Hepatocyte (in vitro differentiated cells): ENCODE data around the gene SIN3A. TPM values are rescaled to one million over a fixed set of nuclear protein-coding genes. Genes with fewer than 3 reads are reported as not detected.

Experiments
- DNase-seq: peaks from one replicate; pipeline ENCODE4 v3.0.0-alpha.2; 2016; ENCODE audit warnings: low spot score
- H2AFZ ChIP-seq: fragments of 200-600 bp; sonication (generic); 2 replicates; pipeline ENCODE4 v1.6.0; 2016; ENCODE audit warnings: antibody characterized with exemption, mild to moderate bottlenecking
- H3K27ac ChIP-seq: fragments of 200-600 bp; sonication (generic); 2 replicates; pipeline ENCODE4 v1.5.1; 2016; ENCODE audit warnings: mild to moderate bottlenecking
- H3K27me3 ChIP-seq: fragments of 200-600 bp; sonication (generic); 2 replicates; pipeline ENCODE4 v1.6.1; 2016
- H3K36me3 ChIP-seq: fragments of 200-600 bp; sonication (generic); replicated peaks from 2 replicates; pipeline ENCODE4 v1.5.1; 2016; ENCODE audit warnings: low read depth; ENCODE audit not compliant: insufficient read depth
- H3K4me1 ChIP-seq: fragments of 200-600 bp; sonication (generic); 2 replicates; pipeline ENCODE4 v1.5.1; 2016; ENCODE audit warnings: mild to moderate bottlenecking, moderate library complexity; ENCODE audit not compliant: insufficient read depth
- H3K4me2 ChIP-seq: fragments of 200-600 bp; sonication (generic); 2 replicates; pipeline ENCODE4 v1.6.0; 2016
- H3K4me3 ChIP-seq: fragments of 200-600 bp; sonication (generic); 2 replicates; pipeline ENCODE4 v1.5.1; 2016; ENCODE audit warnings: mild to moderate bottlenecking
- H3K79me2 ChIP-seq: fragments of 200-600 bp; sonication (generic); 2 replicates; pipeline ENCODE4 v1.6.0; 2017; ENCODE audit warnings: mild to moderate bottlenecking
- H3K9me2 ChIP-seq: fragments of 200-600 bp; sonication (generic); replicated peaks from 2 replicates; pipeline ENCODE4 v1.6.0; 2017; ENCODE audit warnings: mild to moderate bottlenecking; ENCODE audit not compliant: insufficient read depth
- H3K9me3 ChIP-seq: fragments of 200-600 bp; sonication (generic); 2 replicates; pipeline ENCODE4 v1.5.1; 2016; ENCODE audit warnings: low read depth, mild to moderate bottlenecking
- H4K20me1 ChIP-seq: fragments of 200-600 bp; sonication (generic); 2 replicates; pipeline ENCODE4 v1.6.0; 2016; ENCODE audit warnings: mild to moderate bottlenecking; ENCODE audit not compliant: insufficient read depth, poor library complexity, severe bottlenecking
- CTCF ChIP-seq: fragments of 200-600 bp; sonication (generic); IDR thresholded peaks from 2 replicates; pipeline ENCODE4 v1.5.1; 2016; ENCODE audit warnings: antibody characterized with exemption, mild to moderate bottlenecking; ENCODE audit not compliant: poor library complexity
- EZH2 ChIP-seq: fragments of 200-600 bp; sonication (generic); IDR thresholded peaks from 2 replicates; pipeline ENCODE4 v1.6.1; 2016; ENCODE audit warnings: antibody characterized with exemption, mild to moderate bottlenecking, borderline replicate concordance
- EZH2phosphoT487 ChIP-seq: fragments of 200-600 bp; sonication (generic); IDR thresholded peaks from one replicate; pipeline ENCODE4 v1.6.1; 2018; ENCODE audit warnings: antibody characterized with exemption, mild to moderate bottlenecking, low read depth, moderate library complexity; ENCODE audit not compliant: unreplicated experiment, severe bottlenecking
- WGBS: methylation state at CpG from one replicate; pipeline ENCODE4 v1.1.6; 2016; ENCODE audit warnings: low lambda C conversion rate; ENCODE audit errors: missing lambda C conversion rate; 5-methylcytosine and 5-hydroxymethylcytosine counted together
- polyA plus RNA-seq: library from polyadenylated mRNA; unstranded; fragments of >200 nt; fragmentation: Nextera tagmentation; extraction: Ambion mirVana; gene quantifications from 2 replicates; pipeline ENCODE4 v1.2.1, GENCODE V29; 2016
- total RNA-seq: library from RNA; depleted of rRNA; stranded (reverse); fragments of >200 nt; gene quantifications from 2 replicates; pipeline ENCODE4 v1.2.3, GENCODE V29; 2014

The SIN3A gene
- total and polyA plus RNA-seq, 2 experiments from 2014 or later: 16.5 to 28.8 TPM

- Histone ChIP-seq H3K79me2 (no peaks in the 10 kb centered on the region), H3K9me2 (no peaks in the 10 kb centered on the region), H3K36me3 (no peaks in the 10 kb centered on the region)
Measured at GRCh38 chr15:75356517-75356916, 95.0 kb downstream of the SIN3A start.

GRCh38 chr15:75356006-75356405 is 95.5 kb downstream of the SIN3A start:
- H4K20me1 ChIP-seq: no peaks in the 10 kb centered on the region
- TF ChIP-seq EZH2phosphoT487 (no peak), CTCF (no peak), EZH2 (no peak)
- no peak overlapping the region for H2AFZ ChIP-seq
- no peak overlapping the region for H3K4me2 ChIP-seq
- no peaks in the 10 kb centered on the region for H3K4me1 ChIP-seq
- no peaks in the 10 kb centered on the region for H3K9me2 ChIP-seq
- H3K36me3 ChIP-seq: no peaks in the 10 kb centered on the region
- WGBS: 97% methylated on average over 20 of the region's 28 CpGs
- no peaks in the 10 kb centered on the region for H3K9me3 ChIP-seq
- no peak for DNase-seq
- H3K4me3 ChIP-seq: no peak overlapping the region
- H3K79me2 ChIP-seq: no peaks in the 10 kb centered on the region
- H3K27me3 ChIP-seq: no peaks in the 10 kb centered on the region
- H3K27ac ChIP-seq: no peak overlapping the region

More at GRCh38 chr15:75356517-75356916, 95.0 kb downstream of the SIN3A start:
- Histone ChIP-seq H4K20me1 (no peaks in the 10 kb centered on the region), H3K4me3 (no peak overlapping the region), H2AFZ (no peak overlapping the region), H3K9me3 (no peaks in the 10 kb centered on the region), H3K4me1 (no peaks in the 10 kb centered on the region), H3K27me3 (no peaks in the 10 kb centered on the region), H3K27ac (no peak overlapping the region), H3K4me2 (no peak overlapping the region)
- TF ChIP-seq CTCF (no peak), EZH2 (no peak), EZH2phosphoT487 (no peak)
- DNase-seq: no peak
- 98% methylated on average over 20 of the region's 20 CpGs for WGBS

GRCh38 chr15:75355369-75355768 is 96.1 kb downstream of the SIN3A start:
- no peak overlapping the region for H3K4me2 ChIP-seq
- H3K79me2 ChIP-seq: no peaks in the 10 kb centered on the region
- no peak overlapping the region for H2AFZ ChIP-seq
- no peaks in the 10 kb centered on the region for H4K20me1 ChIP-seq
- TF ChIP-seq EZH2 (no peak), EZH2phosphoT487 (no peak), CTCF (no peak)
- no peak overlapping the region for H3K27ac ChIP-seq
- no peaks in the 10 kb centered on the region for H3K4me1 ChIP-seq
- H3K4me3 ChIP-seq: no peak overlapping the region
- no peaks in the 10 kb centered on the region for H3K9me3 ChIP-seq
- no peaks in the 10 kb centered on the region for H3K27me3 ChIP-seq
- H3K36me3 ChIP-seq: no peaks in the 10 kb centered on the region
- no peak for DNase-seq
- 100% methylated on average over 3 of the region's 4 CpGs for WGBS
- H3K9me2 ChIP-seq: no peaks in the 10 kb centered on the region

- no peak overlapping the region for H3K4me3 ChIP-seq
- H2AFZ ChIP-seq: no peak overlapping the region
- no peaks in the 10 kb centered on the region for H3K79me2 ChIP-seq
- no peaks in the 10 kb centered on the region for H3K36me3 ChIP-seq
- no peaks in the 10 kb centered on the region for H3K9me2 ChIP-seq
- WGBS: 93% methylated on average over 7 of the region's 7 CpGs
- H3K9me3 ChIP-seq: no peaks in the 10 kb centered on the region
- TF ChIP-seq EZH2phosphoT487: no peak
- no peak for TF ChIP-seq CTCF
- no peak for TF ChIP-seq EZH2
- no peaks in the 10 kb centered on the region for H4K20me1 ChIP-seq
- H3K4me1 ChIP-seq: no peaks in the 10 kb centered on the region
- no peak overlapping the region for H3K4me2 ChIP-seq
- no peak overlapping the region for H3K27ac ChIP-seq
- no peaks in the 10 kb centered on the region for H3K27me3 ChIP-seq
- no peak for DNase-seq
Measured at GRCh38 chr15:75354454-75354853, 97.0 kb downstream of the SIN3A start.
